Activated CD4-positive, alpha-beta T cell treated with anti-CD3 and anti-CD28 coated beads for 4 hours (primary cell): ENCODE data around the gene PTPRD.

ENCODE experiments used
- DNase-seq, 2 donors: peaks; one replicate each; pipeline ENCODE4 v3.0.0-alpha.2; 2020

Gene PTPRD

GRCh38 chr9:8389531-8389930 lies 2223.3 kb downstream of the PTPRD start:
- DNase-seq, result no peak

GRCh38 chr9:8388132-8388531 lies 2224.7 kb downstream of the PTPRD start:
- no peak for DNase-seq

GRCh38 chr9:8384091-8384490 lies 2228.7 kb downstream of the PTPRD start:
- DNase-seq, result no peak

- no peak for DNase-seq
Measured at GRCh38 chr9:8382777-8383527, 2229.8 kb downstream of the PTPRD start.

- no peak for DNase-seq
Measured at GRCh38 chr9:8382266-8382665, 2230.5 kb downstream of the PTPRD start.

GRCh38 chr9:8381601-8382000 lies 2231.2 kb downstream of the PTPRD start:
- no peak for DNase-seq

- DNase-seq, result no peak
Measured at GRCh38 chr9:8374471-8374870, 2238.3 kb downstream of the PTPRD start.

- no peak for DNase-seq
Measured at GRCh38 chr9:8371686-8372085, 2241.1 kb downstream of the PTPRD start.

GRCh38 chr9:8366161-8366926 lies 2246.5 kb downstream of the PTPRD start:
- DNase-seq, result no peak

GRCh38 chr9:8365466-8366160 lies 2247.2 kb downstream of the PTPRD start:
- DNase-seq, result no peak

GRCh38 chr9:8365029-8365428 lies 2247.8 kb downstream of the PTPRD start:
- no peak for DNase-seq

- DNase-seq, result no peak
Measured at GRCh38 chr9:8364026-8364752, 2248.6 kb downstream of the PTPRD start.

- DNase-seq, result no peak
Measured at GRCh38 chr9:8362250-8362649, 2250.6 kb downstream of the PTPRD start.

GRCh38 chr9:8361364-8361763 lies 2251.4 kb downstream of the PTPRD start:
- no peak for DNase-seq

- no peak for DNase-seq
Measured at GRCh38 chr9:8356406-8356805, 2256.4 kb downstream of the PTPRD start.

GRCh38 chr9:8351436-8351835 lies 2261.4 kb downstream of the PTPRD start:
- no peak for DNase-seq

GRCh38 chr9:8349901-8350300 lies 2262.9 kb downstream of the PTPRD start:
- DNase-seq, result no peak

GRCh38 chr9:8349376-8349775 lies 2263.4 kb downstream of the PTPRD start:
- no peak for DNase-seq

- no peak for DNase-seq
Measured at GRCh38 chr9:8348756-8349155, 2264.0 kb downstream of the PTPRD start.

- DNase-seq, result no peak
Measured at GRCh38 chr9:8346296-8346695, 2266.5 kb downstream of the PTPRD start.

GRCh38 chr9:8338767-8339510 lies 2273.9 kb downstream of the PTPRD start:
- no peak for DNase-seq
